ENCODE data around the gene LIM2. TPM values are rescaled to one million over a fixed set of nuclear protein-coding genes. Genes with fewer than 3 reads are reported as not detected.
"Not testable (repeated sequence)": the region's sequence is repeated elsewhere in the genome, so short reads cannot be mapped to it uniquely, and the experiment has no call there.

The LIM2 gene
- total RNA-seq, 3 donors from 2014 or later: not detected

DNA sequence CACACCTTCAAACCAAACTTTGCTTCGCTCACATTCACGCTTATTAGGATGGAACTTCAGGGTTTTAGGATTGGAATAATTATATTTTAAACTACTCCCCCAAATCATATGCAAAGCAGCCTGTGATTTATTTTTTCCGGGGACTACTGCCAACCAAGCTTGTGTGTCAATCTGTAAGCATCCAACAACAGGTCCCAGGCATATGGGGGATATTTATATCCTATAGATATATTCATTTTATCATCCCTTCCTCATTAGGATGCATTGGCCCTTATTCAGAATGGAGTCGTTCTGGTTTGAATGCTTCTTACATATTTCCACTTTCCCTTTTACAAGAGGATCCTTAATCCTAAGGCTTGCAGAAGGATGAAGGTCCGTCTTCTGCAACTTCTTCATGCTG, 11.5 kb upstream of the LIM2 start:
- Histone ChIP-seq H3K36me3 (ENCODE audit: low read depth) (no peaks in the 10 kb centered on the region), H3K9me3 (peaks cover 19% of the 10 kb centered on the region), H3K4me3 (no peak overlapping the region), H3K4me1 (ENCODE audit: low read depth) (peaks cover 5% of the 10 kb centered on the region)
- intact Hi-C loops (cut with DNase I, micrococcal nuclease): no loop called here
- TF ChIP-seq, protein P1, sequence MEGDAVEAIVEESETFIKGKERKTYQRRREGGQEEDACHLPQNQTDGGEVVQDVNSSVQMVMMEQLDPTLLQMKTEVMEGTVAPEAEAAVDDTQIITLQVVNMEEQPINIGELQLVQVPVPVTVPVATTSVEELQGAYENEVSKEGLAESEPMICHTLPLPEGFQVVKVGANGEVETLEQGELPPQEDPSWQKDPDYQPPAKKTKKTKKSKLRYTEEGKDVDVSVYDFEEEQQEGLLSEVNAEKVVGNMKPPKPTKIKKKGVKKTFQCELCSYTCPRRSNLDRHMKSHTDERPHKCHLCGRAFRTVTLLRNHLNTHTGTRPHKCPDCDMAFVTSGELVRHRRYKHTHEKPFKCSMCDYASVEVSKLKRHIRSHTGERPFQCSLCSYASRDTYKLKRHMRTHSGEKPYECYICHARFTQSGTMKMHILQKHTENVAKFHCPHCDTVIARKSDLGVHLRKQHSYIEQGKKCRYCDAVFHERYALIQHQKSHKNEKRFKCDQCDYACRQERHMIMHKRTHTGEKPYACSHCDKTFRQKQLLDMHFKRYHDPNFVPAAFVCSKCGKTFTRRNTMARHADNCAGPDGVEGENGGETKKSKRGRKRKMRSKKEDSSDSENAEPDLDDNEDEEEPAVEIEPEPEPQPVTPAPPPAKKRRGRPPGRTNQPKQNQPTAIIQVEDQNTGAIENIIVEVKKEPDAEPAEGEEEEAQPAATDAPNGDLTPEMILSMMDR (IDR thresholded peaks at IDR 0.05): no peak
- DNase-seq (no peak), ATAC-seq (no peak)

DNA sequence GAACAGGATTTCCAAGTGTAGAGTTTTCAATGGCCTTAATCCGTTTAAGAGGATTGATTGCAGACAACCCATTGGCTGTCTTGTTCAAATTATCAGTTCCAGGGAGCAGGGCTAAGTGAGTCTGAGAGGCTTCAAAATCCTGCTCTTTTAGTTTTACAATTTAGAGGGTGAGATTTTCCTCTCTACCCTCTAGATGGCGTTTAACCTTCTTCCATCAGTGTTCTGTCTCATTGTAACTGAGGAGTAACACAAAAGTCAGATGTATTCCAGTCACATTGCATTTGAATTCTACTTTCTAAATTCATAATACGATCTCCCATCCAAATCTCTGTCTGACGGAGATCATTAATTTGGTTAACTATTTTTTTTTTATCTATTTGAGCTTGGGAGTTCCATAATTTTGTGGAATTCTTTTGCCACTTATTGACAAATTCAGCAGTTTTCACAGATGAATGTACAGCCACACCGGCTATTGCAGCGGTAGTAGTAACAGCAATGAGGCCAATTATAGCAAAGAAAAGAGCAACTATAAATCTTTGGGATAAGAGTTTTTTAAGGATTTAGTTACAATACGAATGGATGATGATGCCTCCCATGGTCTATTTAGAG, 10.4 kb upstream of the LIM2 start:
- H3K4me3 ChIP-seq: no peak overlapping the region
- peaks cover 18% of the 10 kb centered on the region for H3K9me3 ChIP-seq
- TF ChIP-seq, protein P1 (IDR thresholded peaks at IDR 0.05): no peak
- DNase-seq: no peak
- H3K36me3 ChIP-seq (ENCODE audit: low read depth): no peaks in the 10 kb centered on the region
- intact Hi-C loops (cut with DNase I, micrococcal nuclease): no loop called here
- peaks cover 8% of the 10 kb centered on the region for H3K4me1 ChIP-seq (ENCODE audit: low read depth)
- no peak for ATAC-seq

- DNase-seq; ATAC-seq; H3K4me1 ChIP-seq (ENCODE audit: low read depth); H3K36me3 ChIP-seq (ENCODE audit: low read depth); H3K4me3 ChIP-seq; intact Hi-C loops (cut with DNase I, micrococcal nuclease): not testable (repeated sequence)
- peaks cover 11% of the 10 kb centered on the region for H3K9me3 ChIP-seq
Observed at GRCh38 chr19:51397453-51397852, 9.7 kb upstream of the LIM2 start.

GRCh38 chr19:51396175-51396574, 8.4 kb upstream of the LIM2 start:
- TF ChIP-seq, protein P1 (IDR thresholded peaks at IDR 0.05): no peak
- Histone ChIP-seq H3K4me3 (no peak overlapping the region), H3K36me3 (ENCODE audit: low read depth) (no peaks in the 10 kb centered on the region), H3K4me1 (ENCODE audit: low read depth) (peaks cover 8% of the 10 kb centered on the region), H3K9me3 (no peaks in the 10 kb centered on the region)
- DNase-seq (no peak), ATAC-seq (no peak)
- intact Hi-C loops (cut with DNase I, micrococcal nuclease): no loop called here

DNA sequence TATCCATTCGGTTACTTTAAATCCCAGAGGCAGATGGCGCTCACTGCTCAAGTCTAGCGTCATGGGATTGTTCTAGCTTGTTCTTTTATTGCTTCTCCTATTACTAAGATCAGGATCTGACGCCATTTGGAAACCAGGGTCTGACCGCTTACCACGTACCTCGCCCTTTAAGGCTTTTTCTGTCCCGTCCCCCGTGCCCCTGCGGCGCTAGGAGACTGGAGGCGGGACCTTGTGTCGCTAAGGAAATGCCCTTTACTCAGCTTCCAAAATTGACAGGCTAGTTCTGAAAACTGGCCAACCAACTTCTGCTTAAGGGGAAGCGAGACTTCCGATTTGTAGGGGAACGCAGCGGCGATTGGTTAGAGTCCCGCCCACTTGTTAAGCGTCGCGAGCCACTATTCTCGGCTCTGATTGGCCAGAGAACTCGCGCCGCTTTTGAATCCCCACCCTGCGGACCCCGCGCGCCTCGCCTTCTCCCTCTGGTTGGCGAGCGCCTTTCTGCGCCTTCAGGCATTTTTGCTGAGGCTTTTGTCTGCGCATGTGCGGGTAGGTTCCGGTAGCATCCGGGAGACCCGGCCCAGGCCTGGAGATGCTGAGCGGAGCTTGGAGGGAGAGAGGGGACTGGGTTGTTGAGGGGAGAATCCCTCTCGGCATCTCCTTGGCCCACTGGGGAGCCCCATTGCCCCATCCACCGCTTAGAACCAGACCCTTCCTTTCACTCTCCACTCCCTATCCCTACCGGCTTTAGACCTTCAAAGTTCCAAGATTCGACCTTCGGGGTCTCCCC, 6.5 kb upstream of the LIM2 start:
- H3K9me3 ChIP-seq: no peaks in the 10 kb centered on the region
- H3K4me3 ChIP-seq: no peak overlapping the region
- DNase-seq (peak; percentile 90 to 95 (median 94)), ATAC-seq (peak; percentile 98)
- H3K36me3 ChIP-seq (ENCODE audit: low read depth): no peaks in the 10 kb centered on the region
- peaks cover 8% of the 10 kb centered on the region for H3K4me1 ChIP-seq (ENCODE audit: low read depth)
- intact Hi-C loops (cut with DNase I, micrococcal nuclease): no loop called here
- TF ChIP-seq, protein P1 (IDR thresholded peaks at IDR 0.05): no peak

GRCh38 chr19:51392701-51393100, 4.9 kb upstream of the LIM2 start:
- H3K36me3 ChIP-seq (ENCODE audit: low read depth): no peaks in the 10 kb centered on the region
- no peak overlapping the region for H3K4me3 ChIP-seq
- ATAC-seq (no peak), DNase-seq (no peak)
- intact Hi-C loops (cut with DNase I, micrococcal nuclease): no loop called here
- H3K9me3 ChIP-seq: no peaks in the 10 kb centered on the region
- H3K4me1 ChIP-seq (ENCODE audit: low read depth): peaks cover 8% of the 10 kb centered on the region
- TF ChIP-seq, protein P1 (IDR thresholded peaks at IDR 0.05): no peak
